GM12878 (cell line): ENCODE measurements around the gene CLEC16A. TPM values are rescaled to one million over a fixed set of nuclear protein-coding genes. Genes with fewer than 3 reads are reported as not detected.
A peak's percentile ranks its signal among the peaks of the same experiment; 100 is the strongest.

ENCODE experiments used
- ATF7 ChIP-seq: fragments of 450-650 bp; IDR thresholded peaks from 2 replicates; pipeline ENCODE4 v1.6.1; 2016; ENCODE audit warnings: low read depth, mild to moderate bottlenecking
- BCL11A ChIP-seq: IDR thresholded peaks from 2 replicates; pipeline ENCODE4 v1.6.1; 2011; ENCODE audit warnings: low read depth, low read length
- BHLHE40 ChIP-seq, 2 experiments: fragments of 450-650 bp in 1 of 2; IDR thresholded peaks; 2 replicates each; pipeline ENCODE4 v1.6.1; 2011 to 2017; ENCODE audit warnings: low read depth in 2 of 2, borderline replicate concordance in 1 of 2, improper control_type of control experiment in 1 of 2, low read length in 1 of 2, mild to moderate bottlenecking in 1 of 2
- CBX3 ChIP-seq: fragments of 200-600 bp; sonication (generic); IDR thresholded peaks from 2 replicates; pipeline ENCODE4 v1.6.1; 2016; ENCODE audit warnings: low read depth, borderline replicate concordance
- CHD2 ChIP-seq: IDR thresholded peaks from 2 replicates; pipeline ENCODE4 v1.6.1; 2011; ENCODE audit warnings: low read depth, low read length, improper control_type of control experiment, borderline replicate concordance
- E2F8 ChIP-seq: fragments of 450-650 bp; IDR thresholded peaks from 2 replicates; pipeline ENCODE4 v1.6.1; 2018; ENCODE audit warnings: mild to moderate bottlenecking, low read depth, moderate library complexity; ENCODE audit not compliant: partially characterized antibody
- EED ChIP-seq: sonication (generic); IDR thresholded peaks from 2 replicates; pipeline ENCODE4 v1.6.1; 2016; ENCODE audit warnings: antibody characterized with exemption, low read depth
- HCFC1 ChIP-seq: fragments of 150-350 bp; IDR thresholded peaks from 2 replicates; pipeline ENCODE4 v1.6.1; 2014; ENCODE audit warnings: low read length
- HDAC2 ChIP-seq: fragments of 200-600 bp; sonication (generic); IDR thresholded peaks from 2 replicates; pipeline ENCODE4 v1.6.1; 2017
- KLF5 ChIP-seq: fragments of 450-650 bp; IDR thresholded peaks from 2 replicates; pipeline ENCODE4 v1.6.1; 2014; ENCODE audit warnings: mild to moderate bottlenecking; ENCODE audit not compliant: partially characterized antibody
- MLLT1 ChIP-seq: fragments of 450-650 bp; IDR thresholded peaks from 2 replicates; pipeline ENCODE4 v1.6.1; 2016; ENCODE audit warnings: mild to moderate bottlenecking
- MYB ChIP-seq: fragments of 150-350 bp; IDR thresholded peaks from 2 replicates; pipeline ENCODE4 v1.6.1; 2014; ENCODE audit warnings: mild to moderate bottlenecking, low read depth, low read length, borderline replicate concordance
- NR2C2 ChIP-seq: IDR thresholded peaks from 2 replicates; pipeline ENCODE4 v1.6.1; 2011; ENCODE audit warnings: borderline replicate concordance, low read depth; ENCODE audit not compliant: control insufficient read depth, insufficient read length
- NRF1 ChIP-seq: conservative IDR thresholded peaks from 2 replicates; pipeline ENCODE4 v1.6.1; 2011; ENCODE audit warnings: mild to moderate bottlenecking, low read depth, low read length, improper control_type of control experiment
- PAX5 ChIP-seq: IDR thresholded peaks from 2 replicates; pipeline ENCODE4 v1.6.1; 2011; ENCODE audit warnings: low read depth, low read length, borderline replicate concordance
- POLR2AphosphoS2 ChIP-seq: IDR thresholded peaks from 2 replicates; pipeline ENCODE4 v1.6.1; 2011; ENCODE audit warnings: low read depth, mild to moderate bottlenecking, low read length, improper control_type of control experiment, moderate library complexity
- RAD51 ChIP-seq: fragments of 450-650 bp; IDR thresholded peaks from 2 replicates; pipeline ENCODE4 v1.6.1; 2016; ENCODE audit warnings: moderate library complexity, mild to moderate bottlenecking, inconsistent platforms
- RBBP5 ChIP-seq: fragments of 200-600 bp; sonication (generic); conservative IDR thresholded peaks from 2 replicates; pipeline ENCODE4 v1.6.1; 2016
- RCOR1 ChIP-seq: conservative IDR thresholded peaks from 2 replicates; pipeline ENCODE4 v1.6.1; 2012; ENCODE audit warnings: low read depth, low read length, improper control_type of control experiment
- SREBF1 ChIP-seq: IDR thresholded peaks from 2 replicates; pipeline ENCODE4 v1.6.1; 2012; ENCODE audit warnings: mild to moderate bottlenecking, low read length
- SRF ChIP-seq, 2 experiments: IDR thresholded peaks; 2 replicates each; pipeline ENCODE4 v1.6.1; 2011; ENCODE audit warnings: low read depth in 2 of 2, low read length in 2 of 2, mild to moderate bottlenecking in 1 of 2, moderate library complexity in 1 of 2
- TCF12 ChIP-seq: IDR thresholded peaks from 2 replicates; pipeline ENCODE4 v1.6.1; 2011; ENCODE audit warnings: low read depth, mild to moderate bottlenecking, low read length
- USF1 ChIP-seq: IDR thresholded peaks from 2 replicates; pipeline ENCODE4 v1.6.1; 2011; ENCODE audit warnings: borderline replicate concordance, low read depth, mild to moderate bottlenecking, moderate library complexity, mixed read lengths, low read length; ENCODE audit not compliant: insufficient read depth; ENCODE audit errors: extremely low read length
- ZNF384 ChIP-seq: IDR thresholded peaks from 2 replicates; pipeline ENCODE4 v1.6.1; 2012; ENCODE audit warnings: low read depth, mild to moderate bottlenecking, low read length, improper control_type of control experiment, borderline replicate concordance
- ZSCAN29 ChIP-seq: fragments of 450-650 bp; IDR thresholded peaks from 2 replicates; pipeline ENCODE4 v1.6.1; 2017; ENCODE audit warnings: mild to moderate bottlenecking, moderate library complexity
- polyA plus RNA-seq, 11 experiments: library from polyadenylated mRNA; depleted of rRNA in 4 of 11; unstranded in 6 of 11; stranded (reverse) in 5 of 11; fragments of >200 nt; fragmentation: Nextera tagmentation in 4 of 11; fragmentation: Illumina TruSeq in 1 of 11; extraction: Ambion mirVana in 4 of 11; extraction: Trizol in 1 of 11; gene quantifications; 1 replicate in 1 of 11; 2 replicates in 10 of 11; pipeline versions ENCODE4 v1.2.1 to v1.2.3, GENCODE V29; 2011 to 2016; ENCODE audit warnings: inconsistent platforms in 2 of 11, missing spikeins in 2 of 11, low read depth in 1 of 11
- total RNA-seq, 4 experiments: library from RNA; depleted of rRNA in 3 of 4; stranded (reverse); fragments of >200 nt in 3 of 4; fragmentation: Illumina TruSeq in 1 of 4; extraction: Trizol in 1 of 4; gene quantifications; 2 replicates each; pipeline versions ENCODE4 v1.2.1 to v1.2.3, GENCODE V29; 2013 to 2021
- TF ChIP-seq, protein P1 (sequence below): IDR thresholded peaks from 2 replicates; pipeline ENCODE4 v1.6.1; 2011; ENCODE audit warnings: low read depth, mild to moderate bottlenecking, low read length, moderate library complexity, borderline replicate concordance; ENCODE audit errors: extremely low read depth

Gene CLEC16A
- total and polyA plus RNA-seq, 10 of the 15 experiments (the other 5 are each of a cell fraction or from before 2014, with no cell fraction given) = 1.5 to 28.8 (median 19.2) TPM

DNA sequence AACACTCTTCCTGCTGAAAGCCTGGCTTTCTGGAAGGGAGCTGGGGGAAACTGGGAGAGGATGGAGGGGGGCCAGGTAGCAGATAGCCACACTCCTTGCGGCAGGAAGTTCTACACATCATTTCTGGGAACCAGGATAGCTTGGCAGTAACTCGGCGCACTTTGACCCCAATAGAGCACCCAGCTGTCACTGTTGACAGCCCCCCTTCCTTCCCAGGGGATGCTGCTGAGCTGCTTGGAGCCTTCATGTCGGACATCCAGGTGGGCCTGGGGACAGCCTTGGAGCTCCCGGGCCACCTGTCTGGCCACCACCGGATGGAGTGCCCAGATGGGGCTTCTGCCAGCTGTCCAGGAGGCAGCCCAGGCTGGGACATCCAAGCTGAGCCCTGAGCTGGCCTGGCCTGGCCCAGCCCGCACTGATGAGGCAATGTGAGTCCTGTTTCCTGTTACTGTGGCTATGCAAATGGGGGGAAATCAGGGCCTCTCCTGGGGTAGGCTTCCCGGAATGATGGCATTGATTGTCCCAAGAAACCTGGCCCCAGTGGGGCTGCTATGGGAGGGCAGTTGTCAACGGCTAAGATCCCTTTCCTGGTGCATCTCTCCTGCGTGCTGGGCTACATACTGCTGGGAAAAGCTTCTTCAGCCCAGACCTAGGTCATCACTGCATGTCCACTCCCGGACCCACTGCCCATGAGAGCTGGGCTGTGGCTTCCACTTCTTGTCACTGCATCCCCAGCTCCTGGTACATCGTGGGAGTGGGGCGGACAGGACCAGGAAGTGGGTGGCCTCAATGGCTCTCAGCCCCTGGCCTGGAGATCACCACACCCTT lies 261.6 kb downstream of the CLEC16A start (continued):
- TF ChIP-seq NR2C2 (peak; percentile 11), E2F8 (no peak), CBX3 (no peak), SRF (IDR thresholded peaks at IDR 0.05; ENCODE audit: low read depth in 2 of 2, low read length in 2 of 2) (no peak), RAD51 (no peak), POLR2AphosphoS2 (0 out of 2 replicates have a peak, but pooled peaks have one; percentile 28), USF1 (no peak), ATF7 (0 out of 2 replicates have a peak, but pooled peaks have one; percentile 32), ZNF384 (no peak), BHLHE40 (IDR thresholded peaks at IDR 0.05; ENCODE audit: borderline replicate concordance in 1 of 2, low read depth in 2 of 2, low read length in 1 of 2) (no peak), SREBF1 (no peak), HCFC1 (no peak), MYB (no peak), HDAC2 (no peak), TCF12 (0 out of 2 replicates have a peak, but pooled peaks have one; percentile 23), KLF5 (no peak), RCOR1 (no peak), NRF1 (no peak), CHD2 (no peak), EED (peak; percentile 85), PAX5 (peak; percentile 3; the same call in 1 of the 2 replicates), ZSCAN29 (no peak), BCL11A (no peak), MLLT1 (no peak), RBBP5 (no peak)
- TF ChIP-seq, protein P1, sequence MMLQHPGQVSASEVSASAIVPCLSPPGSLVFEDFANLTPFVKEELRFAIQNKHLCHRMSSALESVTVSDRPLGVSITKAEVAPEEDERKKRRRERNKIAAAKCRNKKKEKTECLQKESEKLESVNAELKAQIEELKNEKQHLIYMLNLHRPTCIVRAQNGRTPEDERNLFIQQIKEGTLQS = no peak
